GM06990 (cell line): Measurements from ENCODE around the gene PRDM8.

Source experiments
- DNase-seq: peaks from one replicate; pipeline ENCODE4 v3.0.0-alpha.2; 2011; ENCODE audit not compliant: insufficient read length; ENCODE audit errors: extremely low read depth
- H3K27me3 ChIP-seq: replicated peaks from 2 replicates; pipeline ENCODE4 v1.6.0; 2011; ENCODE audit warnings: low read length; ENCODE audit not compliant: control insufficient read depth, insufficient read depth
- H3K36me3 ChIP-seq: 2 replicates; pipeline ENCODE4 v1.5.1; 2011; ENCODE audit warnings: low read length; ENCODE audit not compliant: control insufficient read depth, insufficient read depth
- H3K4me3 ChIP-seq: replicated peaks from 2 replicates; pipeline ENCODE4 v1.5.1; 2011; ENCODE audit warnings: low read depth, mild to moderate bottlenecking, control low read depth, low read length
- CTCF ChIP-seq: IDR thresholded peaks from 2 replicates; pipeline ENCODE4 v1.5.1; 2011; ENCODE audit warnings: low read length, control low read depth, mild to moderate bottlenecking, inconsistent platforms; ENCODE audit not compliant: insufficient read depth, poor library complexity, severe bottlenecking

PRDM8 gene

DNA sequence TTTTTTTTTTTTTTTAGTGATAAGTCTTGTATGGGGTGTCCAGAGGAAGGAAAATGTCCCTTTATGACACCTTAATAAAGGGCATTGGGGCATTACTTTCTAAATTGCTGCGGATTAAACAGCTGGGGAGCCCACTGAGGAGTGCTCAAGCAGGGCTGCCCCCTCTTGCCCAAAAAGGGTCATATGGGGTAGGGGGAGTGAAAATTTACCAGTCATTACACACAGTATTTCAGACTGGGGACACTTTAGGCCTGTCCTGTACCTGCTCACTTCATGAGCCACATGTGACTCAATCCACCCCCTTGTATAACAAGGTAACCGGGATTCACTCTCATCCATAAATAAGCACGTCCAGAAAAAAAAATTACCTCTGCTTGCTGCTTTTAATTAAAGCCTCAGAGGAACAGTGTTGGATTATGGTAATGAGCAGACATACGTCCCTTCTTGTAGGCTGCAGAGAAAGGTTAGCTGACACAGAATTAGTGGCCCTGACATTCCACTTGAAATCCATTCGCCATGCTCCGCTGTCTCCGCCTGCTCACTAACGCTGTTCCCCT is 1.8 kb downstream of the PRDM8 start:
- no peaks in the 10 kb centered on the region; the same call in 1 of the 2 replicates for H3K27me3 ChIP-seq

GRCh38 chr4:80199947-80200346 is 2.6 kb downstream of the PRDM8 start:
- TF ChIP-seq CTCF = no peak
- H3K27me3 ChIP-seq = no peaks in the 10 kb centered on the region; the same call in 1 of the 2 replicates
- no peaks in the 10 kb centered on the region for H3K36me3 ChIP-seq
- no peak for DNase-seq
- no peak overlapping the region for H3K4me3 ChIP-seq

More for the DNA sequence above, 1.8 kb downstream of the PRDM8 start:
- Histone ChIP-seq H3K36me3 (no peaks in the 10 kb centered on the region), H3K4me3 (no peak overlapping the region)
- no peak for TF ChIP-seq CTCF
- no peak for DNase-seq

GRCh38 chr4:80201252-80202151 is 4.2 kb downstream of the PRDM8 start:
- TF ChIP-seq CTCF = no peak
- Histone ChIP-seq H3K36me3 (no peaks in the 10 kb centered on the region), H3K27me3 (no peaks in the 10 kb centered on the region; the same call in 1 of the 2 replicates), H3K4me3 (0 out of 2 replicates have a peak overlapping the region, but pooled peaks have one; percentile 57)
- DNase-seq = no peak

DNA sequence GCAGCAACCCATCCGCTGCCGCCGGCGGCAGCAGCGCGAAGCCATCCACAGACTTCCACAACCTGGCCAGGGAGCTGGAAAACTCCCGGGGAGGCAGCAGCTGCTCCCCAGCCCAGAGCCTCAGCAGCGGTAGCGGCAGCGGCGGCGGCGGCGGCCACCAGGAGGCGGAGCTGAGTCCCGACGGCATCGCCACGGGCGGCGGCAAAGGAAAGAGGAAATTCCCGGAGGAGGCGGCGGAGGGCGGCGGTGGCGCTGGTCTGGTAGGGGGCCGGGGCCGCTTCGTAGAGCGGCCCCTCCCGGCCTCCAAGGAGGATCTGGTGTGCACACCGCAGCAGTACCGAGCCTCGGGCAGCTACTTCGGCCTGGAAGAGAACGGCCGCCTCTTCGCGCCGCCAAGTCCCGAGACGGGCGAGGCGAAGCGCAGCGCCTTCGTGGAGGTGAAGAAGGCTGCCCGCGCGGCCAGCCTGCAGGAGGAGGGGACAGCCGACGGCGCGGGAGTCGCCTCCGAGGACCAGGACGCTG is 4.9 kb downstream of the PRDM8 start:
- Histone ChIP-seq H3K36me3 (no peaks in the 10 kb centered on the region), H3K27me3 (no peaks in the 10 kb centered on the region; the same call in 1 of the 2 replicates), H3K4me3 (peak overlapping the region; percentile 57)
- peak; percentile 78 for TF ChIP-seq CTCF
- DNase-seq = peak; percentile 74

- peak; percentile 75 for DNase-seq
- no peak for TF ChIP-seq CTCF
- no peaks in the 10 kb centered on the region; the same call in 1 of the 2 replicates for H3K27me3 ChIP-seq
- no peaks in the 10 kb centered on the region for H3K36me3 ChIP-seq
- H3K4me3 ChIP-seq = peak overlapping the region; percentile 57
Observed at GRCh38 chr4:80202741-80203553, 5.6 kb downstream of the PRDM8 start.
